ENCODE data around the gene RPS13.
A peak's percentile ranks its signal among the peaks of the same experiment; 100 is the strongest.
"Not testable (repeated sequence)": the region's sequence is repeated elsewhere in the genome, so short reads cannot be mapped to it uniquely, and the experiment has no call there.

Gene RPS13

DNA sequence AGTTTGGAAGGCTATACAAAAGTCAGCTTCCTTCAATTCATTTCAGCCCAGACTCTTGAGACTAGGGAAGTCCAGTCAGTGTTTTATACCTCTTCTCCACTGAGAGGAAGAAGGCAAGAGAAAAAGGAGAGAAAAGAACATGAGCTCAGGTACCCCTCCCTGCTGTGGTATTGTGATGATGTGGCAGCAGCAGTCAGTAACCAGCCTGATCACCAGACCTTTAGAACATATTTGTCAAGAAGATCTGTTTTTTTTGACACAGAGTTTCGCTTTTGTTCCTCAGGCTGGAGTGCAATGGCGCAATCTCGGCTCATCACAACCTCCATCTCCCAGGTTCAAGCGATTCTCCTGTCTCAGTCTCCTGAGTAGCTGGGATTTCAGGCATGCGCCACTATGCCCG is 21.2 kb upstream of the RPS13 start:
- DNase-seq (ENCODE audit: low read depth): peak; percentile 31
- TF ChIP-seq, protein P1, sequence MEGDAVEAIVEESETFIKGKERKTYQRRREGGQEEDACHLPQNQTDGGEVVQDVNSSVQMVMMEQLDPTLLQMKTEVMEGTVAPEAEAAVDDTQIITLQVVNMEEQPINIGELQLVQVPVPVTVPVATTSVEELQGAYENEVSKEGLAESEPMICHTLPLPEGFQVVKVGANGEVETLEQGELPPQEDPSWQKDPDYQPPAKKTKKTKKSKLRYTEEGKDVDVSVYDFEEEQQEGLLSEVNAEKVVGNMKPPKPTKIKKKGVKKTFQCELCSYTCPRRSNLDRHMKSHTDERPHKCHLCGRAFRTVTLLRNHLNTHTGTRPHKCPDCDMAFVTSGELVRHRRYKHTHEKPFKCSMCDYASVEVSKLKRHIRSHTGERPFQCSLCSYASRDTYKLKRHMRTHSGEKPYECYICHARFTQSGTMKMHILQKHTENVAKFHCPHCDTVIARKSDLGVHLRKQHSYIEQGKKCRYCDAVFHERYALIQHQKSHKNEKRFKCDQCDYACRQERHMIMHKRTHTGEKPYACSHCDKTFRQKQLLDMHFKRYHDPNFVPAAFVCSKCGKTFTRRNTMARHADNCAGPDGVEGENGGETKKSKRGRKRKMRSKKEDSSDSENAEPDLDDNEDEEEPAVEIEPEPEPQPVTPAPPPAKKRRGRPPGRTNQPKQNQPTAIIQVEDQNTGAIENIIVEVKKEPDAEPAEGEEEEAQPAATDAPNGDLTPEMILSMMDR (conservative IDR thresholded peaks at IDR 0.05; ENCODE audit: low read depth, low read length): no peak
- no peak overlapping the region for H3K4me3 ChIP-seq (ENCODE audit: low read depth, low read length)

- H3K4me3 ChIP-seq (ENCODE audit: low read depth, low read length): no peak overlapping the region
- TF ChIP-seq, protein P1 (conservative IDR thresholded peaks at IDR 0.05; ENCODE audit: low read depth, low read length): no peak
- DNase-seq (ENCODE audit: low read depth): no peak
Observed at GRCh38 chr11:17098038-17098437, 20.6 kb upstream of the RPS13 start.

- H3K4me3 ChIP-seq (ENCODE audit: low read depth, low read length); DNase-seq (ENCODE audit: low read depth): not testable (repeated sequence)
Observed at GRCh38 chr11:17085976-17086375, 8.5 kb upstream of the RPS13 start.

DNA sequence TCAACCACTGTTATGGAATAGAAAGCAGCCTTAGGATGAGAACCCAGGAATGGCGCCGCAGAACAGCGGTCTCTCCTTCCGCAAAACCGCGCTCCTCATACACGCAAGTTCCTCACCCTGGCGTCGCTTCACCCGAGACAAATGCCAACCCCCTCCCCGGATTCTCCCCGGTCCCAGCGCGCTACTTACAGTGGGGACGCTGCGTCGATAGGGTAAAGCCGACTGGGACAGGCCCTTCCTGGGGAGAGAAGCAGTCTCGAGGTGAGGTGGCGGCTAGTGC is 287 bp downstream of the RPS13 start:
- TF ChIP-seq, protein P1 (conservative IDR thresholded peaks at IDR 0.05; ENCODE audit: low read depth, low read length): no peak
- H3K4me3 ChIP-seq (ENCODE audit: low read depth, low read length): peak overlapping the region; percentile 99
- DNase-seq (ENCODE audit: low read depth): peak; percentile 29

DNA sequence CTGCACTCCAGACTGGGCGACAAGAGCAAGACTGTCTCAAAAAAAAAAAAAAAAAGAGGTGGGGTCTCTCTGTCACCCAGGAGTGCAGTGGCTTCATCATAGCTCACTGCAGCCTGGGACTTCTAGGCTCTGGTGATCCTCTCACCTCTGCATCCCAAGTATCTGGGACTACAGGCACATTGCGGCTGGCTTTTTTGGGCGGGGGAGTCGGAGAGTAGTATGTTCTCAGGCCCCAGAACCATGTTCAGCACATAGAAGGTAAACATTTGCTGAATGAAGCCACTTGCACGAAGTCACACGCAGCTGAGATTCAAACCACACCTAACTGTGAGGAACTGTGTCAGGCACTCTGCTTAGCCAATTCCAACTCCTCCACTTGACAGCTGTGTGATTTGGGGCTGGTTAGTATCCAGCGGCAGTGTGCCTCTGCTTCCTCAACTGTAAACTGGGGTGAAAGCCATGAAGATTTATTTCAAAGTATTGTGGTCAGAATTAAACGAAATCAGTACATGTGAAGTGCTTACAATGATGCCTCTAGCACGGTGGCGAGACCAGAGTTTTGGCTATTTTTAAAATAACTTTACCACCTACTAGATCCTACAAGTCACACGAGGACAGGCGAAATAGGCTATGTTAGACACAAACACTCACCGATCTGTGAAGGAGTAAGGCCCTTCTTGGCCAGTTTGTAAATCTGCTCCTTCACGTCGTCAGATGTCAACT is 789 bp downstream of the RPS13 start:
- peak; percentile 30 for DNase-seq (ENCODE audit: low read depth)
- TF ChIP-seq, protein P1 (conservative IDR thresholded peaks at IDR 0.05; ENCODE audit: low read depth, low read length): no peak
- peak overlapping the region; percentile 99 for H3K4me3 ChIP-seq (ENCODE audit: low read depth, low read length)

- DNase-seq (ENCODE audit: low read depth): no peak
- H3K4me3 ChIP-seq (ENCODE audit: low read depth, low read length): peak overlapping the region; percentile 6
- TF ChIP-seq, protein P1 (conservative IDR thresholded peaks at IDR 0.05; ENCODE audit: low read depth, low read length): no peak
Observed at GRCh38 chr11:17075506-17075905, 2.0 kb downstream of the RPS13 start.

DNA sequence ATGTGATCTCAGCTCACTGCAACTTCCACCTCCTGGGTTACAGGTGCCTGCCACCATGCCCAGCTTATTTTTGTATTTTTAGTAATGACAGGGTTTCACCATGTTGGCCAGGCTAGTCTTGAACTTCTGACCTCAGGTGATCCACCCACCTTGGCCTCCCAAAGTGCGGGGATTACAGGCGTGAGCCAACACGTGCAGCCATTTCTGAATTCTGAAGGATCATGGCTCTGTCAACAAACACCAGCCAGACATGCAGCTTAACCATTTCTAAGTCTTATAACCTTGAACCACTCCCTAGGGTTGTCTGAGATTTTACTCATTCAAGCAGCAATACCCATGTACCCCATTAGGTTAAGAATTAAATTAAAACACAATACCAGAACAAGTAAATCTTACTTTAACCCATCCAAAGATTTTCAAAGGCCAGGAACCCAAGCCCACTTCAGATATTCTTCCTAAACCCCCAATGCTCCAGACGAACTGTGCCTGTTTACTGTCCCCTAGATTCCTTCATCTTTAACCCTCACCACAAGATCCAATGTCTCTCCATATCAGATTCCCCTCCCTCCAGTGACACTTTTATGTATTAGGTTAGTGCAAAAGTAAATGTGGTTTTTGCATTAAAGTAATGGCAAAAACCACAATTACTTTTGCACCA is 4.0 kb downstream of the RPS13 start:
- H3K4me3 ChIP-seq (ENCODE audit: low read depth, low read length): no peak overlapping the region
- TF ChIP-seq, protein P1 (conservative IDR thresholded peaks at IDR 0.05; ENCODE audit: low read depth, low read length): no peak
- no peak for DNase-seq (ENCODE audit: low read depth)
